CD4-positive, alpha-beta T cell treated with Interleukin-6 for 4 hours (primary cell): Measurements from ENCODE around the gene DOK6.
"Not testable (repeated sequence)": the region's sequence is repeated elsewhere in the genome, so short reads cannot be mapped to it uniquely, and the experiment has no call there.

Experiments used
- DNase-seq: peaks from one replicate; pipeline ENCODE4 v3.0.0-alpha.2; 2020; ENCODE audit warnings: mixed read lengths

The DOK6 gene

GRCh38 chr18:69400253-69400975 is at the start of gene DOK6:
DOK6 (plus strand) TSS chr18:69400888.
- no peak for DNase-seq

- no peak for DNase-seq
These were observed 47.7 kb upstream of the DOK6 start for GRCh38 chr18:69353023-69353422.

GRCh38 chr18:69357590-69357989 is 43.1 kb upstream of the DOK6 start:
- DNase-seq, result no peak

- DNase-seq, result no peak
These were observed 42.3 kb upstream of the DOK6 start for GRCh38 chr18:69358212-69358895.

- not testable (repeated sequence) for DNase-seq
These were observed 40.9 kb upstream of the DOK6 start for GRCh38 chr18:69359768-69360167.

GRCh38 chr18:69364930-69365329 is 35.8 kb upstream of the DOK6 start:
- no peak for DNase-seq

GRCh38 chr18:69365658-69366057 is 35.0 kb upstream of the DOK6 start:
- DNase-seq, result no peak

GRCh38 chr18:69367104-69367503 is 33.6 kb upstream of the DOK6 start:
- DNase-seq, result no peak

- no peak for DNase-seq
These were observed 29.0 kb upstream of the DOK6 start for GRCh38 chr18:69371729-69372128.

- no peak for DNase-seq
These were observed 20.4 kb upstream of the DOK6 start for GRCh38 chr18:69380324-69380723.

GRCh38 chr18:69383186-69383585 is 17.5 kb upstream of the DOK6 start:
- no peak for DNase-seq

- no peak for DNase-seq
These were observed 13.5 kb upstream of the DOK6 start for GRCh38 chr18:69387186-69387585.

- no peak for DNase-seq
These were observed 12.5 kb upstream of the DOK6 start for GRCh38 chr18:69388222-69388621.

- no peak for DNase-seq
These were observed 3.6 kb upstream of the DOK6 start for GRCh38 chr18:69397096-69397495.

- DNase-seq, result no peak
These were observed 1.4 kb upstream of the DOK6 start for GRCh38 chr18:69399253-69399652.

GRCh38 chr18:69400976-69401225 is 213 bp downstream of the DOK6 start:
- DNase-seq, result no peak

GRCh38 chr18:69401226-69401971 is 711 bp downstream of the DOK6 start:
- no peak for DNase-seq

- DNase-seq, result no peak
These were observed 1.4 kb downstream of the DOK6 start for GRCh38 chr18:69401972-69402532.

GRCh38 chr18:69402533-69402989 is 1.9 kb downstream of the DOK6 start:
- no peak for DNase-seq

- no peak for DNase-seq
These were observed 7.8 kb downstream of the DOK6 start for GRCh38 chr18:69408522-69408921.

- DNase-seq, result no peak
These were observed 10.5 kb downstream of the DOK6 start for GRCh38 chr18:69411199-69411598.

- no peak for DNase-seq
These were observed 13.5 kb downstream of the DOK6 start for GRCh38 chr18:69414184-69414583.

- no peak for DNase-seq
These were observed 32.2 kb downstream of the DOK6 start for GRCh38 chr18:69432847-69433246.

GRCh38 chr18:69435000-69435399 is 34.3 kb downstream of the DOK6 start:
- DNase-seq, result no peak
